GM18867 (cell line): ENCODE measurements around the gene TBC1D22A.

Experiments
- ATAC-seq: cut with Tn5 transposase; IDR thresholded peaks from one replicate; pipeline ENCODE4 v1.9.1; 2021; ENCODE audit warnings: mild to moderate bottlenecking, moderate library complexity; ENCODE audit not compliant: unreplicated experiment

Gene TBC1D22A

GRCh38 chr22:47006433-47006832, 244.0 kb downstream of the TBC1D22A start:
- ATAC-seq, result no peak

GRCh38 chr22:47006869-47007268, 244.4 kb downstream of the TBC1D22A start:
- ATAC-seq, result no peak

GRCh38 chr22:47007496-47007895, 245.0 kb downstream of the TBC1D22A start:
- no peak for ATAC-seq

- ATAC-seq, result no peak
Measured at GRCh38 chr22:47008208-47008885, 245.9 kb downstream of the TBC1D22A start.

GRCh38 chr22:47009304-47010101, 247.1 kb downstream of the TBC1D22A start:
- ATAC-seq, result no peak

GRCh38 chr22:47010211-47010610, 247.8 kb downstream of the TBC1D22A start:
- ATAC-seq, result no peak

- ATAC-seq, result no peak
Measured at GRCh38 chr22:47011131-47011858, 248.8 kb downstream of the TBC1D22A start.

GRCh38 chr22:47011859-47012258, 249.4 kb downstream of the TBC1D22A start:
- ATAC-seq, result no peak

GRCh38 chr22:47012589-47013370, 250.3 kb downstream of the TBC1D22A start:
- ATAC-seq, result no peak

GRCh38 chr22:47013861-47014635, 251.6 kb downstream of the TBC1D22A start:
- no peak for ATAC-seq

GRCh38 chr22:47014636-47015345, 252.3 kb downstream of the TBC1D22A start:
- ATAC-seq, result no peak

- ATAC-seq, result no peak
Measured at GRCh38 chr22:47015589-47016178, 253.2 kb downstream of the TBC1D22A start.

- ATAC-seq, result no peak
Measured at GRCh38 chr22:47016631-47017030, 254.2 kb downstream of the TBC1D22A start.

GRCh38 chr22:47017245-47017644, 254.8 kb downstream of the TBC1D22A start:
- ATAC-seq, result no peak

GRCh38 chr22:47018010-47018910, 255.8 kb downstream of the TBC1D22A start:
- ATAC-seq, result no peak

- no peak for ATAC-seq
Measured at GRCh38 chr22:47019012-47019790, 256.8 kb downstream of the TBC1D22A start.

GRCh38 chr22:47020166-47020565, 257.7 kb downstream of the TBC1D22A start:
- ATAC-seq, result no peak
